Esophagus muscularis mucosa (tissue), 4 donors: ENCODE results near the gene SPAAR.

ENCODE experiments used
- CTCF ChIP-seq, 3 experiments: fragments of 200-600 bp in 2 of 3; fragments of 450-650 bp in 1 of 3; sonication (generic) in 2 of 3; IDR thresholded peaks; one replicate each; pipeline ENCODE4 v1.5.1; 2017 to 2019; ENCODE audit warnings: antibody characterized with exemption in 3 of 3, mild to moderate bottlenecking in 2 of 3, moderate library complexity in 1 of 3
- EP300 ChIP-seq: sonication (generic); formaldehyde crosslinking; IDR thresholded peaks from one replicate; pipeline ENCODE4 v1.6.1; 2017; ENCODE audit warnings: antibody characterized with exemption
- POLR2A ChIP-seq: fragments of 450-650 bp; IDR thresholded peaks from one replicate; pipeline ENCODE4 v1.6.1; 2017; ENCODE audit warnings: antibody characterized with exemption, moderate library complexity, mild to moderate bottlenecking, low read depth

GRCh38 chr9:35862328-35862727, 47.0 kb upstream of the SPAAR start:
- TF ChIP-seq CTCF (IDR thresholded peaks at IDR 0.05) (no peak), POLR2A (no peak), EP300 (no peak)
